ENCODE measurements around the gene DNM3. TPM values are rescaled to one million over a fixed set of nuclear protein-coding genes. Genes with fewer than 3 reads are reported as not detected.
A peak's percentile ranks its signal among the peaks of the same experiment; 100 is the strongest.

The DNM3 gene
- total and polyA plus RNA-seq, 9 of the 15 experiments (the other 6 are each of a cell fraction or from before 2014, with no cell fraction given): 0.08 to 0.36 (median 0.22) TPM; not detected in 1

GRCh38 chr1:171940368-171940767 lies 99.1 kb downstream of the DNM3 start:
- TF ChIP-seq CTBP1 (IDR thresholded peaks at IDR 0.05; ENCODE audit: borderline replicate concordance) (no peak), ZNF583 (CRISPR knock-in tag; IDR thresholded peaks at IDR 0.05) (no peak), NR2F6 (CRISPR knock-in tag; IDR thresholded peaks at IDR 0.05) (no peak), TCF15 (CRISPR knock-in tag; IDR thresholded peaks at IDR 0.05) (no peak), CXXC5 (CRISPR knock-in tag; IDR thresholded peaks at IDR 0.05) (no peak), ATF1 (CRISPR knock-in tag; IDR thresholded peaks at IDR 0.05) (no peak), ATF1 (tag; IDR thresholded peaks at IDR 0.05) (no peak), ATF3 (IDR thresholded peaks at IDR 0.05) (peak; percentile 20; the same call in 1 of the 2 replicates), ATF3 (CRISPR knock-in tag; conservative IDR thresholded peaks at IDR 0.05) (no peak), ZFX (CRISPR knock-in tag; IDR thresholded peaks at IDR 0.05) (no peak), ZBTB11 (CRISPR knock-in tag; IDR thresholded peaks at IDR 0.05) (no peak), CBFB (CRISPR knock-in tag; IDR thresholded peaks at IDR 0.05) (no peak), CEBPG (CRISPR knock-in tag; IDR thresholded peaks at IDR 0.05) (no peak), CEBPG (tag; conservative IDR thresholded peaks at IDR 0.05 in 1 of 2, IDR thresholded peaks at IDR 0.05 in 1 of 2) (peak; percentile 34 to 42; a peak in 2 of 4 replicates)
- H3K4me1 ChIP-seq (replicated peaks in 1 of 2; ENCODE audit: control insufficient read depth in 2 of 2, insufficient read depth in 2 of 2, low read length in 2 of 2): no peaks in the 10 kb centered on the region
- H3K79me2 ChIP-seq (ENCODE audit: control insufficient read depth, insufficient read depth, low read length): no peaks in the 10 kb centered on the region
- no TSS peak for BruUV-seq (replicated peaks)
- no peak overlapping the region for H3K4me2 ChIP-seq (ENCODE audit: insufficient read depth, low read length)
- H3K36me3 ChIP-seq (ENCODE audit: control insufficient read depth, insufficient read depth, low read length): no peaks in the 10 kb centered on the region
- H3K9me3 ChIP-seq (replicated peaks; ENCODE audit: control insufficient read depth, insufficient read depth, low read depth, low read length): no peaks in the 10 kb centered on the region
- no peak overlapping the region for H3K9ac ChIP-seq (ENCODE audit: insufficient read depth in 1 of 2, low read depth in 2 of 2, low read length in 2 of 2)
- intact Hi-C loops (cut with micrococcal nuclease) (no loop called here), in situ Hi-C loops (cut with MboI) (no loop called here)
- H3K9me1 ChIP-seq (ENCODE audit: control insufficient read depth, insufficient read depth, low read length): no peaks in the 10 kb centered on the region
- DNase-seq (ENCODE audit: extremely low read depth in 1 of 4, low spot score in 3 of 4) (no peak), FAIRE-seq (no peak), ATAC-seq (no peak)
- POLR2A ChIA-PET: no interaction called here
- CTCF ChIA-PET (ENCODE audit: low intra/inter-chr PET ratio): no interaction called here
- H4K20me1 ChIP-seq (replicated peaks; ENCODE audit: control insufficient read depth, insufficient read depth, low read length): no peaks in the 10 kb centered on the region
- H2AFZ ChIP-seq (ENCODE audit: low read depth, low read length): no peak overlapping the region
- H3K4me3 ChIP-seq: no peak overlapping the region
- no peaks in the 10 kb centered on the region; a peak in 1 of 5 replicates for H3K27me3 ChIP-seq (ENCODE audit: control insufficient read depth in 2 of 2, insufficient read depth in 2 of 2, low read length in 2 of 2)
- H3K27ac ChIP-seq (ENCODE audit: extremely low read depth, low read depth, low read length): no peak overlapping the region
